HEK293 (cell line): ENCODE data around the gene FTO.

Experiments used
- CTCF ChIA-PET: fragments of 350-600 bp; formaldehyde crosslinking; extraction: SDS; loops from one replicate; lab custom pipeline; 2021; ENCODE audit warnings: antibody characterized with exemption; lab: Yijun Ruan, JAX
- POLR2A ChIA-PET: fragments of 300-600 bp; formaldehyde crosslinking; extraction: SDS; loops from one replicate; lab custom pipeline; 2020; ENCODE audit warnings: antibody characterized with exemption, inconsistent platforms; lab: Yijun Ruan, JAX
- H3K27ac ChIP-seq: fragments of 200-500 bp; sonication (Bioruptor generic); 2 replicates; pipeline ENCODE4 v1.5.1; 2014; ENCODE audit warnings: low read depth, low read length, control low read depth, inconsistent platforms; ENCODE audit errors: extremely low read depth
- H3K36me3 ChIP-seq, 2 experiments: fragments of 200-500 bp in 1 of 2; sonication (Bioruptor generic) in 1 of 2; 1 replicate in 1 of 2; 2 replicates in 1 of 2; pipeline ENCODE4 v1.5.1; 2014 to 2017; ENCODE audit warnings: inconsistent platforms in 2 of 2, low read length in 2 of 2; ENCODE audit not compliant: control insufficient read depth in 2 of 2, insufficient read depth in 1 of 2
- H3K4me1 ChIP-seq: fragments of 200-500 bp; sonication (Bioruptor generic); 2 replicates; pipeline ENCODE4 v1.5.1; 2014; ENCODE audit warnings: mild to moderate bottlenecking, low read length, inconsistent platforms; ENCODE audit not compliant: control insufficient read depth, insufficient read depth
- H3K4me3 ChIP-seq: 2 replicates; pipeline ENCODE4 v1.5.1; 2011; ENCODE audit warnings: low read depth, mild to moderate bottlenecking, control low read depth, low read length, moderate library complexity
- H3K9me3 ChIP-seq: fragments of 200-500 bp; sonication (Bioruptor generic); 2 replicates; pipeline ENCODE4 v1.5.1; 2014; ENCODE audit warnings: low read depth, low read length, inconsistent platforms; ENCODE audit not compliant: control insufficient read depth, insufficient read depth
- AEBP2 ChIP-seq: fragments of 450-650 bp; formaldehyde crosslinking; IDR thresholded peaks from 2 replicates; pipeline ENCODE4 v1.5.1; 2016; ENCODE audit warnings: missing biosample characterization, missing genetic modification characterization, borderline replicate concordance
- GLIS2 ChIP-seq: fragments of 450-650 bp; formaldehyde crosslinking; IDR thresholded peaks from 2 replicates; pipeline ENCODE4 v1.5.1; 2016; ENCODE audit warnings: missing biosample characterization, missing genetic modification characterization
- HOXD13 ChIP-seq: sonication (generic); formaldehyde crosslinking; IDR thresholded peaks from 2 replicates; pipeline ENCODE4 v1.8.0; 2022; ENCODE audit warnings: missing genetic modification reagents, borderline replicate concordance
- KLF17 ChIP-seq: fragments of 450-650 bp; formaldehyde crosslinking; IDR thresholded peaks from 2 replicates; pipeline ENCODE4 v1.5.1; 2016; ENCODE audit warnings: missing biosample characterization, missing genetic modification characterization
- KLF9 ChIP-seq: fragments of 450-650 bp; formaldehyde crosslinking; IDR thresholded peaks from 2 replicates; pipeline ENCODE4 v1.5.1; 2016; ENCODE audit warnings: missing biosample characterization, missing genetic modification characterization, low read depth
- PRDM1 ChIP-seq: fragments of 450-650 bp; formaldehyde crosslinking; IDR thresholded peaks from 2 replicates; pipeline ENCODE4; 2016; ENCODE audit warnings: missing biosample characterization, missing genetic modification characterization
- SALL2 ChIP-seq: fragments of 450-650 bp; formaldehyde crosslinking; IDR thresholded peaks from 2 replicates; pipeline ENCODE4 v1.5.0; 2017; ENCODE audit warnings: missing biosample characterization, mild to moderate bottlenecking, missing genetic modification characterization, borderline replicate concordance
- SP2 ChIP-seq: fragments of 450-650 bp; formaldehyde crosslinking; IDR thresholded peaks from 2 replicates; pipeline ENCODE4 v1.5.1; 2016; ENCODE audit warnings: missing biosample characterization, missing genetic modification characterization
- TRIM28 ChIP-seq: IDR thresholded peaks from 2 replicates; pipeline ENCODE4 v1.6.1; 2011; ENCODE audit warnings: low read length, control low read depth, borderline replicate concordance
- ZEB2 ChIP-seq: fragments of 450-650 bp; formaldehyde crosslinking; IDR thresholded peaks from 2 replicates; pipeline ENCODE4 v1.5.1; 2016; ENCODE audit warnings: missing biosample characterization, missing genetic modification characterization
- ZNF214 ChIP-seq: fragments of 450-650 bp; formaldehyde crosslinking; IDR thresholded peaks from 2 replicates; pipeline ENCODE4 v1.5.1; 2017; ENCODE audit warnings: missing biosample characterization, mild to moderate bottlenecking, missing genetic modification characterization, borderline replicate concordance
- ZNF266 ChIP-seq: fragments of 450-650 bp; formaldehyde crosslinking; IDR thresholded peaks from 2 replicates; pipeline ENCODE4 v1.5.1; 2016; ENCODE audit warnings: missing biosample characterization, missing genetic modification characterization, low read depth
- ZNF292 ChIP-seq: fragments of 450-650 bp; formaldehyde crosslinking; IDR thresholded peaks from 2 replicates; pipeline ENCODE4 v1.5.1; 2016; ENCODE audit warnings: low read depth, missing biosample characterization, missing genetic modification characterization, borderline replicate concordance
- ZNF324 ChIP-seq: fragments of 450-650 bp; formaldehyde crosslinking; IDR thresholded peaks from 2 replicates; pipeline ENCODE4 v1.5.1; 2016; ENCODE audit warnings: missing biosample characterization, missing genetic modification characterization
- ZNF433 ChIP-seq: fragments of 450-650 bp; formaldehyde crosslinking; IDR thresholded peaks from 2 replicates; pipeline ENCODE4 v1.5.1; 2016; ENCODE audit warnings: missing biosample characterization, missing genetic modification characterization, low read depth
- ZNF521 ChIP-seq: fragments of 450-650 bp; formaldehyde crosslinking; IDR thresholded peaks from 2 replicates; pipeline ENCODE4 v1.5.1; 2017; ENCODE audit warnings: missing biosample characterization, mild to moderate bottlenecking, missing genetic modification characterization
- ZNF530 ChIP-seq: fragments of 450-650 bp; formaldehyde crosslinking; IDR thresholded peaks from 2 replicates; pipeline ENCODE4 v1.5.1; 2016; ENCODE audit warnings: low read depth, missing biosample characterization, missing genetic modification characterization
- ZNF624 ChIP-seq: fragments of 450-650 bp; formaldehyde crosslinking; IDR thresholded peaks from 2 replicates; pipeline ENCODE4 v1.5.1; 2017; ENCODE audit warnings: missing biosample characterization, missing genetic modification characterization
- ZNF677 ChIP-seq: fragments of 450-650 bp; IDR thresholded peaks from 2 replicates; pipeline ENCODE4 v1.5.0; 2018; ENCODE audit warnings: missing biosample characterization, mild to moderate bottlenecking, missing genetic modification characterization, moderate library complexity
- ZNF768 ChIP-seq: fragments of 450-650 bp; formaldehyde crosslinking; IDR thresholded peaks from 2 replicates; pipeline ENCODE4 v1.5.1; 2018; ENCODE audit warnings: missing biosample characterization, mild to moderate bottlenecking, missing genetic modification characterization
- ZNF791 ChIP-seq: fragments of 450-650 bp; formaldehyde crosslinking; IDR thresholded peaks from 2 replicates; pipeline ENCODE4 v1.5.1; 2016; ENCODE audit warnings: missing biosample characterization, missing genetic modification characterization
- ZSCAN16 ChIP-seq: fragments of 450-650 bp; formaldehyde crosslinking; IDR thresholded peaks from 2 replicates; pipeline ENCODE4 v1.5.1; 2016; ENCODE audit warnings: missing biosample characterization, missing genetic modification characterization
- TF ChIP-seq, protein P1 (sequence below): fragments of 450-650 bp; formaldehyde crosslinking; IDR thresholded peaks from 2 replicates; pipeline ENCODE4 v1.5.1; 2016; ENCODE audit warnings: missing biosample characterization, missing genetic modification characterization
- TF ChIP-seq, protein P2 (sequence below): fragments of 450-650 bp; formaldehyde crosslinking; IDR thresholded peaks from 2 replicates; pipeline ENCODE4 v1.5.1; 2016; ENCODE audit warnings: missing biosample characterization, missing genetic modification characterization
- TF ChIP-seq, protein P3 (sequence below): fragments of 450-650 bp; formaldehyde crosslinking; IDR thresholded peaks from 2 replicates; pipeline ENCODE4 v1.5.1; 2016; ENCODE audit warnings: missing biosample characterization, missing genetic modification characterization
- TF ChIP-seq, protein P4 (sequence below): fragments of 450-650 bp; formaldehyde crosslinking; IDR thresholded peaks from 2 replicates; pipeline ENCODE4 v1.5.1; 2016; ENCODE audit warnings: missing biosample characterization, missing genetic modification characterization, low read depth

The FTO gene

DNA sequence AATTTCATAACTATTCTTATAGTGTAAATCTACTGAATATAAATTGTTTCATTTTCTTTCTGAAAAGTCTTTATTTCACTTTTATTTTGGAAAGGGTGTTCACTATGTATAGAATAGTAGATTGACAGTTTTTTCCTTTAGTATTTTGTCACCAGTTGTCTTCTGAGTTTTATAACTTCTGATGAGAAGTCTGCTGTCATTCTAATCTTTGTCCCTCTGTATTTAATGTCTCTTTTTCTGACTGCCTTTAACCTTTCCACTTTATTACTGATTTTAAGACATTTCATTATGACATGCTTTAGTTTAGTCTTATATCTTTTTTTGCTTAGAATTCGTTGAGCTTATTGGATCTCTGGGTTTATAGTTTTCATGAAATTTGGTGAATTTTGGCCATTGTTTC is 166.9 kb downstream of the FTO start:
- Histone ChIP-seq H3K27ac (no peak overlapping the region), H3K9me3 (no peaks in the 10 kb centered on the region), H3K36me3 (peaks cover 0 to 9% of the 10 kb centered on the region in 2 experiments; a peak in 1 of 3 replicates), H3K4me1 (no peaks in the 10 kb centered on the region), H3K4me3 (no peak overlapping the region)
- TF ChIP-seq ZNF530 (tag by site-specific recombination): no peak
- no peak for TF ChIP-seq ZNF266 (tag by site-specific recombination)
- no peak for TF ChIP-seq ZNF214 (tag by site-specific recombination)
- TF ChIP-seq, protein P1, sequence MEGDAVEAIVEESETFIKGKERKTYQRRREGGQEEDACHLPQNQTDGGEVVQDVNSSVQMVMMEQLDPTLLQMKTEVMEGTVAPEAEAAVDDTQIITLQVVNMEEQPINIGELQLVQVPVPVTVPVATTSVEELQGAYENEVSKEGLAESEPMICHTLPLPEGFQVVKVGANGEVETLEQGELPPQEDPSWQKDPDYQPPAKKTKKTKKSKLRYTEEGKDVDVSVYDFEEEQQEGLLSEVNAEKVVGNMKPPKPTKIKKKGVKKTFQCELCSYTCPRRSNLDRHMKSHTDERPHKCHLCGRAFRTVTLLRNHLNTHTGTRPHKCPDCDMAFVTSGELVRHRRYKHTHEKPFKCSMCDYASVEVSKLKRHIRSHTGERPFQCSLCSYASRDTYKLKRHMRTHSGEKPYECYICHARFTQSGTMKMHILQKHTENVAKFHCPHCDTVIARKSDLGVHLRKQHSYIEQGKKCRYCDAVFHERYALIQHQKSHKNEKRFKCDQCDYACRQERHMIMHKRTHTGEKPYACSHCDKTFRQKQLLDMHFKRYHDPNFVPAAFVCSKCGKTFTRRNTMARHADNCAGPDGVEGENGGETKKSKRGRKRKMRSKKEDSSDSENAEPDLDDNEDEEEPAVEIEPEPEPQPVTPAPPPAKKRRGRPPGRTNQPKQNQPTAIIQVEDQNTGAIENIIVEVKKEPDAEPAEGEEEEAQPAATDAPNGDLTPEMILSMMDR (tag by site-specific recombination): no peak
- no peak for TF ChIP-seq KLF9 (tag by site-specific recombination)
- no peak for TF ChIP-seq AEBP2 (tag by site-specific recombination)
- no peak for TF ChIP-seq ZNF324 (tag by site-specific recombination)
- no peak for TF ChIP-seq GLIS2 (tag by site-specific recombination)
- TF ChIP-seq, protein P2, sequence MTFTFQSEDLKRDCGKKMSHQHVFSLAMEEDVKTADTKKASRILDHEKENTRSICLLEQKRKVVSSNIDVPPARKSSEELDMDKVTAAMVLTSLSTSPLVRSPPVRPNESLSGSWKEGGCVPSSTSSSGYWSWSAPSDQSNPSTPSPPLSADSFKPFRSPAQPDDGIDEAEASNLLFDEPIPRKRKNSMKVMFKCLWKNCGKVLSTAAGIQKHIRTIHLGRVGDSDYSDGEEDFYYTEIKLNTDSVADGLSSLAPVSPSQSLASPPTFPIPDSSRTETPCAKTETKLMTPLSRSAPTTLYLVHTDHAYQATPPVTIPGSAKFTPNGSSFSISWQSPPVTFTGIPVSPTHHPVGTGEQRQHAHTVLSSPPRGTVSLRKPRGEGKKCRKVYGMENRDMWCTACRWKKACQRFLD (tag by site-specific recombination): no peak
- no peak for TF ChIP-seq ZNF624
- no peak for TF ChIP-seq ZNF433 (tag by site-specific recombination)
- no peak for TF ChIP-seq ZNF768 (tag by site-specific recombination)
- TF ChIP-seq ZNF521: no peak
- TF ChIP-seq SP2: no peak
- no peak for TF ChIP-seq ZSCAN16 (tag by site-specific recombination)
- no peak for TF ChIP-seq SALL2 (tag by site-specific recombination)
- TF ChIP-seq ZNF677: no peak
- TF ChIP-seq KLF17: no peak
- no peak for TF ChIP-seq ZNF292
- CTCF ChIA-PET: interaction anchor here (0.6 kb wide), 1 partner anchor 82 kb away, joined by 3 read pairs; no protein-coding TSS in a partner anchor
- POLR2A ChIA-PET: no interaction called here

- POLR2A ChIA-PET: no interaction called here
- CTCF ChIA-PET: interaction anchor here (0.6 to 0.7 kb wide), 2 partner anchors 65 to 77 kb away, joined by 3 to 4 read pairs; no protein-coding TSS in a partner anchor
- TF ChIP-seq ZEB2 (no peak), HOXD13 (CRISPR knock-in tag) (no peak), PRDM1 (tag by site-specific recombination) (no peak), SALL2 (tag by site-specific recombination) (no peak), ZNF791 (no peak), TRIM28 (no peak)
- TF ChIP-seq, protein P3, sequence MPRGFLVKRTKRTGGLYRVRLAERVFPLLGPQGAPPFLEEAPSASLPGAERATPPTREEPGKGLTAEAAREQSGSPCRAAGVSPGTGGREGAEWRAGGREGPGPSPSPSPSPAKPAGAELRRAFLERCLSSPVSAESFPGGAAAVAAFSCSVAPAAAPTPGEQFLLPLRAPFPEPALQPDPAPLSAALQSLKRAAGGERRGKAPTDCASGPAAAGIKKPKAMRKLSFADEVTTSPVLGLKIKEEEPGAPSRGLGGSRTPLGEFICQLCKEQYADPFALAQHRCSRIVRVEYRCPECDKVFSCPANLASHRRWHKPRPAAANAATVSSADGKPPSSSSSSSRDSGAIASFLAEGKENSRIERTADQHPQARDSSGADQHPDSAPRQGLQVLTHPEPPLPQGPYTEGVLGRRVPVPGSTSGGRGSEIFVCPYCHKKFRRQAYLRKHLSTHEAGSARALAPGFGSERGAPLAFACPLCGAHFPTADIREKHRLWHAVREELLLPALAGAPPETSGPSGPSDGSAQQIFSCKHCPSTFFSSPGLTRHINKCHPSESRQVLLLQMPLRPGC (tag by site-specific recombination): no peak
- TF ChIP-seq, protein P4, sequence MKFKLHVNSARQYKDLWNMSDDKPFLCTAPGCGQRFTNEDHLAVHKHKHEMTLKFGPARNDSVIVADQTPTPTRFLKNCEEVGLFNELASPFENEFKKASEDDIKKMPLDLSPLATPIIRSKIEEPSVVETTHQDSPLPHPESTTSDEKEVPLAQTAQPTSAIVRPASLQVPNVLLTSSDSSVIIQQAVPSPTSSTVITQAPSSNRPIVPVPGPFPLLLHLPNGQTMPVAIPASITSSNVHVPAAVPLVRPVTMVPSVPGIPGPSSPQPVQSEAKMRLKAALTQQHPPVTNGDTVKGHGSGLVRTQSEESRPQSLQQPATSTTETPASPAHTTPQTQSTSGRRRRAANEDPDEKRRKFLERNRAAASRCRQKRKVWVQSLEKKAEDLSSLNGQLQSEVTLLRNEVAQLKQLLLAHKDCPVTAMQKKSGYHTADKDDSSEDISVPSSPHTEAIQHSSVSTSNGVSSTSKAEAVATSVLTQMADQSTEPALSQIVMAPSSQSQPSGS (tag by site-specific recombination): no peak
Observed at GRCh38 chr16:53872248-53873221, 168.6 kb downstream of the FTO start.

More at GRCh38 chr16:53872248-53873221, 168.6 kb downstream of the FTO start:
- H3K36me3 ChIP-seq: peaks cover 0 to 9% of the 10 kb centered on the region in 2 experiments; a peak in 1 of 3 replicates
- H3K9me3 ChIP-seq: no peaks in the 10 kb centered on the region
- H3K4me3 ChIP-seq: no peak overlapping the region
- no peaks in the 10 kb centered on the region for H3K4me1 ChIP-seq
- no peak overlapping the region for H3K27ac ChIP-seq
